ENCODE data around the gene LPIN3. TPM values are rescaled to one million over a fixed set of nuclear protein-coding genes. Genes with fewer than 3 reads are reported as not detected.

Gene LPIN3
- total and polyA plus RNA-seq, 2 of the 4 experiments (the other 2 are of a cell fraction): 2.3 to 8.3 TPM

- intact Hi-C loops (cut with micrococcal nuclease): no loop called here
- no peak for TF ChIP-seq MAFK (IDR thresholded peaks at IDR 0.05; ENCODE audit: low read depth, low read length)
- TF ChIP-seq, protein P1, sequence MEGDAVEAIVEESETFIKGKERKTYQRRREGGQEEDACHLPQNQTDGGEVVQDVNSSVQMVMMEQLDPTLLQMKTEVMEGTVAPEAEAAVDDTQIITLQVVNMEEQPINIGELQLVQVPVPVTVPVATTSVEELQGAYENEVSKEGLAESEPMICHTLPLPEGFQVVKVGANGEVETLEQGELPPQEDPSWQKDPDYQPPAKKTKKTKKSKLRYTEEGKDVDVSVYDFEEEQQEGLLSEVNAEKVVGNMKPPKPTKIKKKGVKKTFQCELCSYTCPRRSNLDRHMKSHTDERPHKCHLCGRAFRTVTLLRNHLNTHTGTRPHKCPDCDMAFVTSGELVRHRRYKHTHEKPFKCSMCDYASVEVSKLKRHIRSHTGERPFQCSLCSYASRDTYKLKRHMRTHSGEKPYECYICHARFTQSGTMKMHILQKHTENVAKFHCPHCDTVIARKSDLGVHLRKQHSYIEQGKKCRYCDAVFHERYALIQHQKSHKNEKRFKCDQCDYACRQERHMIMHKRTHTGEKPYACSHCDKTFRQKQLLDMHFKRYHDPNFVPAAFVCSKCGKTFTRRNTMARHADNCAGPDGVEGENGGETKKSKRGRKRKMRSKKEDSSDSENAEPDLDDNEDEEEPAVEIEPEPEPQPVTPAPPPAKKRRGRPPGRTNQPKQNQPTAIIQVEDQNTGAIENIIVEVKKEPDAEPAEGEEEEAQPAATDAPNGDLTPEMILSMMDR (conservative IDR thresholded peaks at IDR 0.05; ENCODE audit: low read depth, low read length): no peak
- H3K27ac ChIP-seq (ENCODE audit: insufficient read depth, low read length): no peak overlapping the region
- no peaks in the 10 kb centered on the region for H3K36me3 ChIP-seq (ENCODE audit: control insufficient read depth, insufficient read depth, low read length)
- H2BK20ac ChIP-seq (ENCODE audit: low read depth, low read length): no peak overlapping the region
- H2BK5ac ChIP-seq (ENCODE audit: low read depth, low read length, poor library complexity, severe bottlenecking): no peak overlapping the region
- H2AFZ ChIP-seq (replicated peaks; ENCODE audit: low read length, poor library complexity): no peak overlapping the region
- H3K79me1 ChIP-seq (ENCODE audit: low read depth in 1 of 2, low read length in 2 of 2): peaks cover 65 to 91% of the 10 kb centered on the region in 2 experiments
- no peak for ATAC-seq (ENCODE audit: low read depth)
- H4K8ac ChIP-seq (ENCODE audit: low read depth in 2 of 2, low read length in 2 of 2): no peak overlapping the region
- DNase-seq: no peak
- H4K91ac ChIP-seq (ENCODE audit: insufficient read depth, low read depth, low read length): no peak overlapping the region
- peaks cover 61% of the 10 kb centered on the region for H4K20me1 ChIP-seq (ENCODE audit: insufficient read depth, low read length)
- no peak overlapping the region for H2BK120ac ChIP-seq (ENCODE audit: low read depth, low read length)
- no TSS peak for BruUV-seq (replicated peaks)
- H3K18ac ChIP-seq (ENCODE audit: low read depth, low read length): no peak overlapping the region
- no peak overlapping the region for H2BK15ac ChIP-seq (ENCODE audit: low read depth, low read length)
- no peak overlapping the region for H2AK9ac ChIP-seq (replicated peaks; ENCODE audit: low read depth, low read length, poor library complexity)
- dilution Hi-C loops (cut with HindIII; ENCODE audit: low sequenced_read_pairs, unreplicated experiment): no loop called here
- H3K27me3 ChIP-seq (ENCODE audit: control insufficient read depth, insufficient read depth, low read length): no peaks in the 10 kb centered on the region
- no peak overlapping the region for H3K4me3 ChIP-seq (ENCODE audit: insufficient read depth, low read depth, low read length)
- ChIA-PET POLR2A (ENCODE audit: unreplicated experiment) (no interaction called here), CTCF (no interaction called here)
- H3K9ac ChIP-seq (ENCODE audit: low read depth, low read length): no peak overlapping the region
- in situ Hi-C loops (cut with MboI; ENCODE audit: low sequenced_read_pairs): no loop called here
- H4K5ac ChIP-seq (ENCODE audit: low read depth, low read length): no peak overlapping the region
- peaks cover 5% of the 10 kb centered on the region; the same call in 1 of the 2 replicates for H3K4me1 ChIP-seq (ENCODE audit: control insufficient read depth, insufficient read depth, low read length)
- no peak overlapping the region for H3K4me2 ChIP-seq (ENCODE audit: low read depth, low read length)
- H3K9me1 ChIP-seq (ENCODE audit: insufficient read depth, low read length): peaks cover 25% of the 10 kb centered on the region
- no peak overlapping the region for H3K23ac ChIP-seq (ENCODE audit: low read depth, low read length)
- H3K4ac ChIP-seq (ENCODE audit: low read depth, low read length): no peak overlapping the region; the same call in 1 of the 2 replicates
- no peak overlapping the region for H3K56ac ChIP-seq (ENCODE audit: extremely low read depth, insufficient read depth, low read length)
- H3K14ac ChIP-seq (replicated peaks; ENCODE audit: low read depth, low read length): no peak overlapping the region
- no peak overlapping the region for H2AK5ac ChIP-seq (ENCODE audit: low read depth, low read length)
- no peaks in the 10 kb centered on the region for H3K9me3 ChIP-seq (ENCODE audit: control insufficient read depth, insufficient read depth, low read length)
- no CpG with 5 or more reads among the region's 3 CpGs for WGBS, 2 experiments (ENCODE audit: extremely low coverage in 2 of 2, insufficient read length in 1 of 2)
These were observed 40.2 kb upstream of the LPIN3 start for GRCh38 chr20:41300383-41300782.

Data from IMR-90 (cell line).